ENCODE data around the gene AP3S2. TPM values are rescaled to one million over a fixed set of nuclear protein-coding genes. Genes with fewer than 3 reads are reported as not detected.

The AP3S2 gene
- polyA plus RNA-seq, 1 experiment: 54.8 TPM

DNA sequence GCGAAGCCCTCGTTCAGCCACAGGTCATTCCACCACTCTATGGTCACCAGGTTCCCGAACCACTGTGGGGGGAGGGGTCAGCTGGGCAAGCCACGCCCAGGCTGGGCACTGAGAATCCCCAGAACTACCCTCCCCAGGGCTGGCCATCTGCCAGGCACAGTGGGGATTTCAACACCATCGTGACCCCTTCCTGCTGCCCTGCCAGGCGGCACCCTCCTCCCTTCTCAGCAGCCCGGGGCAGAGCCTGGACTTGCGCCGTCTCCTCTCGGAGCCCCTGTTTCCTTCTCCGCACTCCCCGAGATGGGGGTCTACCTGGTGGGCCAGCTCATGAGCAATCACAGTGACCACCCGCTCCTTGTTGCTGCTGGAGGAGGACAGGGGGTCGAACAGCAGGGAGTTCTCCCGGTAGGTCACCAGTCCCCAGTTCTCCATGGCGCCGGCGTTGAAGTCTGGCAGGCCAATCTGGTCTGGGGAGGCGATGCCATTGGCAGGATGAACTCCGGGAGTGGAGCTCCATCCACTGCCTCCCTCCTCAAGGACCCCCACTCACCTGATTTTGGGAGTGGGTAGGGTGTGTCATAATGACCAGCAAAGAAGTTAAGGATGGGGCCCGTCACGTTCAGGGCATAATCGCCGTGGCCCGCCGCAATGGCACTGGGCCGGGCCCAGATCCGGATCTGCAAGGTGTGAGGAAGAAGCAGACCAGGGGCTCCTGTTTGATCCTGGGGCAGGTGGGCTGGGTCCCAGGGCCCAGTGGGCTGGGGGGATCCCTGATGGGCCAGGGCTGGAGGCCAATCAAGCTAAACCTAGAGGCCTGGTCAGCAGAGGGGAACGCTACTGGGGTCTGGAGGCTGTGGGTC lies 89.6 kb downstream of the AP3S2 start:
- TF ChIP-seq CTCF (IDR thresholded peaks at IDR 0.05; ENCODE audit: low read depth, low read length): no peak
- no peak overlapping the region for H3K4me3 ChIP-seq (ENCODE audit: low read depth, low read length)
- no peak overlapping the region for H3K27ac ChIP-seq (ENCODE audit: low read depth, low read length)
- no peaks in the 10 kb centered on the region for H3K9me3 ChIP-seq (ENCODE audit: control insufficient read depth, insufficient read depth, low read length)
- no peak for DNase-seq (ENCODE audit: low read depth, low spot score)
- H3K27me3 ChIP-seq (ENCODE audit: control insufficient read depth, insufficient read depth, low read length): no peaks in the 10 kb centered on the region
- ChIA-PET CTCF (no interaction called here), POLR2A (no interaction called here)

GRCh38 chr15:89802986-89803824 lies 90.6 kb downstream of the AP3S2 start:
- ChIA-PET POLR2A (no interaction called here), CTCF (no interaction called here)
- H3K9me3 ChIP-seq (ENCODE audit: control insufficient read depth, insufficient read depth, low read length): no peaks in the 10 kb centered on the region
- no peak for DNase-seq (ENCODE audit: low read depth, low spot score)
- no peak for TF ChIP-seq CTCF (IDR thresholded peaks at IDR 0.05; ENCODE audit: low read depth, low read length)
- H3K27ac ChIP-seq (ENCODE audit: low read depth, low read length): no peak overlapping the region
- no peaks in the 10 kb centered on the region for H3K27me3 ChIP-seq (ENCODE audit: control insufficient read depth, insufficient read depth, low read length)
- H3K4me3 ChIP-seq (ENCODE audit: low read depth, low read length): no peak overlapping the region

- no peak for TF ChIP-seq CTCF (IDR thresholded peaks at IDR 0.05; ENCODE audit: low read depth, low read length)
- no peak for DNase-seq (ENCODE audit: low read depth, low spot score)
- no peak overlapping the region for H3K27ac ChIP-seq (ENCODE audit: low read depth, low read length)
- CTCF ChIA-PET: no interaction called here
- POLR2A ChIA-PET: no interaction called here
- H3K27me3 ChIP-seq (ENCODE audit: control insufficient read depth, insufficient read depth, low read length): no peaks in the 10 kb centered on the region
- H3K9me3 ChIP-seq (ENCODE audit: control insufficient read depth, insufficient read depth, low read length): no peaks in the 10 kb centered on the region
- H3K4me3 ChIP-seq (ENCODE audit: low read depth, low read length): no peak overlapping the region
These were observed 91.4 kb downstream of the AP3S2 start for GRCh38 chr15:89802231-89802928.

DNA sequence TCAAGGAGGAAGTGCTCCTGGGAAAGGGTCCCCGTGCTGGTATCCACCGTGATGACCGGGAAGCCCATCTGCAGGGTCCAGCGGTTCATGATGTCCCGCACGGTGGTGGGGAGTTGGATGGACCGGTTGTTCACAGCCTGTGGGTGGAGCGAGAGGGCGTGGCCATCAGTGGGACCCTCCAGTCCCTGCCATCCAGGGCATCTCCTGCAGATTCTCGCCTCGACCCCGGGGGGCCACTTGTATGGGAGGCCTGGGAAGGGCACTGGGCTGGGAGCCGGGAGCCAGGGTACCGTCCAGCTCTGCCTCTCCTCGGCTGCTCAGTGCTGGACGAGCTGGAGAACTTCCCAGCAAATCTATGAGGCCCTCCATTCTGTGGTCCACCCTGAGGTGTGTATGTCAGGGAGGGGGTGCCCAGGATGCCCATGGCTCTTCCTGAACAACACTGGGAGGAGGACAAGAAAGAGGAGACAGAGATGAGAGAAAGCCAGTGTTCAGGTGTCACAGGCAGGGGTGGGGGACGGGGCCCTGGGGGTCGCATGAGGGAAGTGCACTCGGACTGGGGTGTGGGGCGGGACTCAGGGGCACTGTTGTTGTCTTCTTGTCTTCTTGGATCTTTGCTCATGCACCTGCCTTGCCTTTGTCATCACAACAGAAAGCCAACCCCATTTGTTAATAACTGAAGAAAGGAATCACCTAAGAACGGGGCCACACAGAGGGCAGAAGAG lies 92.2 kb downstream of the AP3S2 start:
- Histone ChIP-seq H3K27me3 (ENCODE audit: control insufficient read depth, insufficient read depth, low read length) (no peaks in the 10 kb centered on the region), H3K27ac (ENCODE audit: low read depth, low read length) (no peak overlapping the region), H3K4me3 (ENCODE audit: low read depth, low read length) (no peak overlapping the region), H3K9me3 (ENCODE audit: control insufficient read depth, insufficient read depth, low read length) (peaks cover 5% of the 10 kb centered on the region; the same call in 1 of the 2 replicates)
- TF ChIP-seq CTCF (IDR thresholded peaks at IDR 0.05; ENCODE audit: low read depth, low read length): no peak
- ChIA-PET POLR2A (no interaction called here), CTCF (no interaction called here)
- DNase-seq (ENCODE audit: low read depth, low spot score): no peak
